HG03571 (cell line): Measurements from ENCODE around the gene ITPRIP.

ENCODE experiments used
- ATAC-seq: cut with Tn5 transposase; IDR thresholded peaks from one replicate; pipeline ENCODE4 v1.9.1; 2021; ENCODE audit not compliant: unreplicated experiment

ITPRIP gene

GRCh38 chr10:104325436-104326435 lies 12.5 kb downstream of the ITPRIP start:
- ATAC-seq: no peak

- no peak for ATAC-seq
These were observed 13.3 kb downstream of the ITPRIP start for GRCh38 chr10:104324931-104325330.

- no peak for ATAC-seq
These were observed 14.0 kb downstream of the ITPRIP start for GRCh38 chr10:104324221-104324686.

GRCh38 chr10:104323760-104324201 lies 14.5 kb downstream of the ITPRIP start:
- ATAC-seq: no peak

- no peak for ATAC-seq
These were observed 15.2 kb downstream of the ITPRIP start for GRCh38 chr10:104323085-104323484.

- no peak for ATAC-seq
These were observed 15.9 kb downstream of the ITPRIP start for GRCh38 chr10:104322416-104322782.

GRCh38 chr10:104321725-104322415 lies 16.4 kb downstream of the ITPRIP start:
- no peak for ATAC-seq

GRCh38 chr10:104321226-104321625 lies 17.0 kb downstream of the ITPRIP start:
- no peak for ATAC-seq

GRCh38 chr10:104318810-104319741 lies 19.2 kb downstream of the ITPRIP start:
- ATAC-seq: no peak

GRCh38 chr10:104318326-104318725 lies 19.9 kb downstream of the ITPRIP start:
- no peak for ATAC-seq

GRCh38 chr10:104317726-104318299 lies 20.5 kb downstream of the ITPRIP start:
- ATAC-seq: no peak

- no peak for ATAC-seq
These were observed 21.0 kb downstream of the ITPRIP start for GRCh38 chr10:104317269-104317710.

GRCh38 chr10:104316321-104317099 lies 21.8 kb downstream of the ITPRIP start:
- ATAC-seq: no peak

- ATAC-seq: no peak
These were observed 22.8 kb downstream of the ITPRIP start for GRCh38 chr10:104315486-104315921.

- ATAC-seq: no peak
These were observed 23.4 kb downstream of the ITPRIP start for GRCh38 chr10:104314591-104315485.

- no peak for ATAC-seq
These were observed 27.0 kb downstream of the ITPRIP start for GRCh38 chr10:104311184-104311720.

GRCh38 chr10:104309980-104310978 lies 28.0 kb downstream of the ITPRIP start:
- ATAC-seq: no peak
